ENCODE measurements around the gene HLA-DQB2. TPM values are rescaled to one million over a fixed set of nuclear protein-coding genes. Genes with fewer than 3 reads are reported as not detected.
"Not testable (repeated sequence)": the region's sequence is repeated elsewhere in the genome, so short reads cannot be mapped to it uniquely, and the experiment has no call there.

The HLA-DQB2 gene
- polyA plus RNA-seq, 4 donors, result 0.87 to 1.1 (median 1.0) TPM; not detected in 1

DNA sequence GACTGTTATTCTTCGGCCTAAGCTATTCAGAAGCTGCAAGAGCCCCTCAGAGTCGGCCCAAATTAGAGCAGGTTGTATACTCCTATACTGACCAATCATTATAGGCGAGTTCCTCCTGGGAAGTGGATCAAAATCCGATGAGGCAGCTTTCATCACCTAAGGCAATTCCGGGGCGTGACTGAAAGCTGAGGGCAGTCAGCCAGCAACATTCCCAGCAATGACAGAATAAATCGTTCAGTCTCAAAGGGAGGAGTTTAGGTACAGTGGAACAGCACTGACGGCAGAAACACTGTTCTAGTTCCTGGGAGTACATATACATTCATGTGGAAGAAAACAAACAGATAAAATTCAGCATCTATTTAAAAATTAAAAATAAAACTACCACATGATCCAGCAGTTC lies 10.8 kb downstream of the HLA-DQB2 start:
- DNase-seq (ENCODE audit: low read depth in 4 of 4, low spot score in 3 of 4), result peak in 1 of 4 donors; percentile 17

DNA sequence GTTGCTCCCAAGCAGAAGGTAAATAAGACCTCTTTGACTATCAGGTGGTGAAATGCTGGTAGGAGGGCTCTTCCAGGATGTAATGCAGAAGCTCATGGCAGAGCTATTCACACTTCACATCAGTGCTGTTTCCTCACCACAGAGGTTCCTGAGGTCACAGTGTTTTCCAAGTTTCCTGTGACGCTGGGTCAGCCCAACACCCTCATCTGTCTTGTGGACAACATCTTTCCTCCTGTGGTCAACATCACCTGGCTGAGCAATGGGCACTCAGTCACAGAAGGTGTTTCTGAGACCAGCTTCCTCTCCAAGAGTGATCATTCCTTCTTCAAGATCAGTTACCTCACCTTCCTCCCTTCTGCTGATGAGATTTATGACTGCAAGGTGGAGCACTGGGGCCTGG lies 17.7 kb downstream of the HLA-DQB2 start:
- DNase-seq (ENCODE audit: low read depth in 4 of 4, low spot score in 3 of 4), result not testable (repeated sequence)

GRCh38 chr6:32744776-32745175 lies 18.6 kb downstream of the HLA-DQB2 start:
- no peak for DNase-seq (ENCODE audit: low read depth in 4 of 4, low spot score in 3 of 4)

GRCh38 chr6:32742374-32742773 lies 21.0 kb downstream of the HLA-DQB2 start:
- no peak for DNase-seq (ENCODE audit: low read depth in 4 of 4, low spot score in 3 of 4)

DNA sequence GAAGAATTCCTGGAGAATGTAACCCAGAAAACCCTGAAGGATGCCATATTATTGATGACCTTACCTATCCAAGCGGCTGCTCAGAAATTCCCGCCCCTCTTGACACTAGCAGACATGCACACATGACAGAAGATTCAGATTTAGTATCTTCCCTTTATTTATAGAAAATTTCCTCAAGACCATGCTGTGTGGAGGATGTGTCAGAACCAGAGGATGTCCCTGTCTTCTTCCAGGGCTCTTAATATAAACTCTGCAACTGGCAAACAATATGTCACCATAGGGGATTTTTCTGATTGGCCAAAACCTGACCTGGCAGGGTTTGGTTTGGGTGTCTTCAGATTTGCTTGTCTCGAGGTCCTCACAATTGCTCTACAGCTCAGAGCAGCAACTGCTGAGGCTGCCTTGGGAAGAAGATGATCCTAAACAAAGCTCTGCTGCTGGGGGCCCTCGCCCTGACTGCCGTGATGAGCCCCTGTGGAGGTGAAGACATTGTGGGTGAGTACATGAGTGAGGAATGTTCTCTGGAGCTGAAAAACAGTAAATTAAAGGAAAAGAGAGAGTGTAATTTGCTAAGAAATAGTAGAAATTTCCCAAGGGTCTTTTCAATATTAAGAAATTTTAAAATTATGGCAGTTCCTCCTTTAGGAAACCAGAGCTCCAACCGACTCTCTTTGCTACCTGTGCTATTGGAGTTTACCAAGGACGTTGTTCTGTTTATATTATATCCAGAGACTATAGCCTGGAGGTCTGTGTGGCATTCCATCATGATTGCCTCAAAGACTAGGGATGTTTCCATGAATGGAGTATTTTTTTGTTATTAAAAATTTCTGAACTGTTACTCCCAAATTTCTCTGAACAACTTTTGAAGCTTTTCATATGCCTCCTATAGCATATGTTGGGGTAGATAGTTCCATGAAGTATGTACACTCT lies 22.0 kb downstream of the HLA-DQB2 start, which contains the start of gene HLA-DQA2:
TSS of gene HLA-DQA2 (plus strand) at position 361 of the 930 bp plus-strand sequence. CDS start at position 414, 53 bp downstream.
- no peak for DNase-seq (ENCODE audit: low read depth in 4 of 4, low spot score in 3 of 4)

GRCh38 chr6:32738126-32738525 lies 25.2 kb downstream of the HLA-DQB2 start:
- no peak for DNase-seq (ENCODE audit: low read depth in 4 of 4, low spot score in 3 of 4)

DNA sequence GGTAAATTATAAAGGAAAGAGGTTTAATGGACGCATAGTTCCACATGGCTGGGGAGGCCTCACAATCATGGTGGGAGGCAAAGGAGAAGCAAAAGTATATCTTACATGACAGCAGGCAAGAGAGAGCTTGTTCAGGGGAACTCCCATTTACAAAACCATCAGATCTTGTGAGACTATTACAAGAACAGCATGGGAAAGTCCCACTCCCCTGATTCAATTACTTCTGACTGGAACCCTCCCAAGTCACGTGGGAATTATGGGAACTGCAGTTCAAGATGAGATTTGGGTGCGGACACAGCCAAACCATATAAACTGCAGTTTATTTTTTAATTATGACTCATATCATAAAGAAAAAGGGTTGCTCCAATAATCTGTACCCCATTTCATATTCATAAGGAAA lies 44.5 kb downstream of the HLA-DQB2 start:
- DNase-seq (ENCODE audit: low read depth in 4 of 4, low spot score in 3 of 4), result no peak

- no peak for DNase-seq (ENCODE audit: low read depth in 4 of 4, low spot score in 3 of 4)
Observed at GRCh38 chr6:32716396-32716795, 46.9 kb downstream of the HLA-DQB2 start.

GRCh38 chr6:32713241-32713640 lies 50.1 kb downstream of the HLA-DQB2 start:
- DNase-seq (ENCODE audit: low read depth in 4 of 4, low spot score in 3 of 4), result no peak

DNA sequence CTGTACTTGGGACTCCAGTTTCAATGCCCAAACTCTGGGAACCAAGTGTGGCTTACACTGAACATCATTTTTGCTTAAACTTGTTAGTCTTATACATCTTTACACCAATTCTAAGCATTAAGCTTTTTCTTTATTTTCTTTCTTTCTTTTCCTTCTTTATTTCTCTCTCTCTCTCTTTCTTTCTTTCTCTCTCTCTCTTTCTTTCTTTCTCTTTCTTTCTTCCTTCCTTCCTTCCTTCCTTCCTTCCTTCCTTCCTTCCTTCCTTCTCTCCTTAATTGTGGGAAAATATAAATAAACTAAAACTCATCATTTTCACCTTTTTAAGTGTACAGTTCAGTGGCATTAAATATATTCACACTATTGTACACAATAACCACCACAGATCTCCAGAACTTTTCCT lies 53.7 kb downstream of the HLA-DQB2 start:
- no peak for DNase-seq (ENCODE audit: low read depth in 4 of 4, low spot score in 3 of 4)

Other genes with a start within 250 kb of the HLA-DQB2 start
- gene HLA-DRB5, start 233.2 kb downstream of the HLA-DQB2 start, polyA plus RNA-seq (ENCODE audit: insufficient read length in 4 of 4), result 10 to 100 TPM in 1 of 4 donors, 1 to 10 TPM in 3; 7.4 to 43.0 (median 8.6) TPM
- gene HLA-DRB1, start 173.7 kb downstream of the HLA-DQB2 start, polyA plus RNA-seq (ENCODE audit: insufficient read length in 4 of 4), result 10 to 100 TPM; 24.8 to 55.2 (median 35.3) TPM
- gene HLA-DQA1, start 126.1 kb downstream of the HLA-DQB2 start, polyA plus RNA-seq (ENCODE audit: insufficient read length in 4 of 4), result 1 to 10 TPM; 2.2 to 4.5 (median 3.6) TPM
- 10 to 100 TPM in 1 of 4 donors, 1 to 10 TPM in 3; 3.1 to 11.8 (median 6.1) TPM for gene HLA-DQB1, start 96.9 kb downstream of the HLA-DQB2 start, polyA plus RNA-seq (ENCODE audit: insufficient read length in 4 of 4)
- under 1 TPM in 2 of 4 donors, not detected in 2; 0.30 to 0.31 TPM for gene HLA-DQA2, start 22.1 kb downstream of the HLA-DQB2 start, polyA plus RNA-seq (ENCODE audit: insufficient read length in 4 of 4)
- under 1 TPM in 3 of 4 donors, not detected in 1; 0.14 to 0.29 (median 0.27) TPM for gene HLA-DOB, start 53.5 kb upstream of the HLA-DQB2 start, polyA plus RNA-seq (ENCODE audit: insufficient read length in 4 of 4)
- 10 to 100 TPM in 2 of 4 donors, 1 to 10 TPM in 2; 9.9 to 13.3 (median 10.6) TPM for gene TAP2, start 75.2 kb upstream of the HLA-DQB2 start, polyA plus RNA-seq (ENCODE audit: insufficient read length in 4 of 4)
- gene PSMB8, start 80.5 kb upstream of the HLA-DQB2 start, polyA plus RNA-seq (ENCODE audit: insufficient read length in 4 of 4), result 10 to 100 TPM; 19.4 to 24.4 (median 22.5) TPM
- gene TAP1, start 90.2 kb upstream of the HLA-DQB2 start, polyA plus RNA-seq (ENCODE audit: insufficient read length in 4 of 4), result 10 to 100 TPM in 1 of 4 donors, 1 to 10 TPM in 3; 9.4 to 11.0 (median 9.7) TPM
- gene PSMB9, start 90.7 kb upstream of the HLA-DQB2 start, polyA plus RNA-seq (ENCODE audit: insufficient read length in 4 of 4), result 1 to 10 TPM; 5.7 to 6.4 (median 6.0) TPM
- gene HLA-DMB, start 177.5 kb upstream of the HLA-DQB2 start, polyA plus RNA-seq (ENCODE audit: insufficient read length in 4 of 4), result 10 to 100 TPM in 3 of 4 donors, 1 to 10 TPM in 1; 9.1 to 76.6 (median 62.8) TPM
- gene HLA-DMA, start 189.6 kb upstream of the HLA-DQB2 start, polyA plus RNA-seq (ENCODE audit: insufficient read length in 4 of 4), result 10 to 100 TPM in 3 of 4 donors, 1 to 10 TPM in 1; 6.2 to 18.5 (median 15.6) TPM
- gene BRD2, start 205.1 kb upstream of the HLA-DQB2 start, polyA plus RNA-seq (ENCODE audit: insufficient read length in 4 of 4), result 100 to 1,000 TPM; 274 to 342 (median 333) TPM
- gene HLA-DOA, start 246.1 kb upstream of the HLA-DQB2 start, polyA plus RNA-seq (ENCODE audit: insufficient read length in 4 of 4), result 1 to 10 TPM; 4.5 to 5.7 (median 5.0) TPM

Data from left renal pelvis (tissue), 4 donors.